Measurements from ENCODE around the gene TOGARAM2.

Gene TOGARAM2

GRCh38 chr2:29012211-29012681 lies 31.1 kb downstream of the TOGARAM2 start:
- Histone ChIP-seq H3K9me3 (ENCODE audit: control insufficient read depth in 2 of 2, low read length in 2 of 2) (no peaks in the 10 kb centered on the region), H3K27ac (ENCODE audit: low read length) (no peak overlapping the region), H3K36me3 (ENCODE audit: control insufficient read depth in 2 of 2, insufficient read depth in 2 of 2, low read length in 2 of 2) (no peaks in the 10 kb centered on the region), H3K4me1 (ENCODE audit: control insufficient read depth, insufficient read depth, low read length) (peaks cover 17% of the 10 kb centered on the region), H3K4me3 (ENCODE audit: low read length in 2 of 2) (no peak overlapping the region), H3K9ac (ENCODE audit: low read length in 2 of 2) (no peak overlapping the region), H3K27me3 (ENCODE audit: control insufficient read depth in 1 of 2, insufficient read depth in 2 of 2, low read length in 2 of 2) (no peaks in the 10 kb centered on the region)

- Histone ChIP-seq H3K27me3 (ENCODE audit: control insufficient read depth in 1 of 2, insufficient read depth in 2 of 2, low read length in 2 of 2) (no peaks in the 10 kb centered on the region), H3K36me3 (ENCODE audit: control insufficient read depth in 2 of 2, insufficient read depth in 2 of 2, low read length in 2 of 2) (no peaks in the 10 kb centered on the region), H3K4me3 (ENCODE audit: low read length in 2 of 2) (no peak overlapping the region), H3K27ac (ENCODE audit: low read length) (no peak overlapping the region), H3K9ac (ENCODE audit: low read length in 2 of 2) (no peak overlapping the region), H3K4me1 (ENCODE audit: control insufficient read depth, insufficient read depth, low read length) (peaks cover 17% of the 10 kb centered on the region), H3K9me3 (ENCODE audit: control insufficient read depth in 2 of 2, low read length in 2 of 2) (no peaks in the 10 kb centered on the region)
Observed at GRCh38 chr2:29013057-29013780, 32.1 kb downstream of the TOGARAM2 start.

- H3K27ac ChIP-seq (ENCODE audit: low read length), result no peak overlapping the region
- H3K9ac ChIP-seq (ENCODE audit: low read length in 2 of 2), result no peak overlapping the region
- H3K36me3 ChIP-seq (ENCODE audit: control insufficient read depth in 2 of 2, insufficient read depth in 2 of 2, low read length in 2 of 2), result no peaks in the 10 kb centered on the region
- H3K9me3 ChIP-seq (ENCODE audit: control insufficient read depth in 2 of 2, low read length in 2 of 2), result no peaks in the 10 kb centered on the region
- peaks cover 17% of the 10 kb centered on the region for H3K4me1 ChIP-seq (ENCODE audit: control insufficient read depth, insufficient read depth, low read length)
- H3K4me3 ChIP-seq (ENCODE audit: low read length in 2 of 2), result no peak overlapping the region
- no peaks in the 10 kb centered on the region for H3K27me3 ChIP-seq (ENCODE audit: control insufficient read depth in 1 of 2, insufficient read depth in 2 of 2, low read length in 2 of 2)
Observed at GRCh38 chr2:29014331-29014730, 33.2 kb downstream of the TOGARAM2 start.

GRCh38 chr2:29014811-29015421 lies 33.8 kb downstream of the TOGARAM2 start:
- Histone ChIP-seq H3K9ac (ENCODE audit: low read length in 2 of 2) (no peak overlapping the region), H3K4me3 (ENCODE audit: low read length in 2 of 2) (no peak overlapping the region), H3K27ac (ENCODE audit: low read length) (no peak overlapping the region), H3K36me3 (ENCODE audit: control insufficient read depth in 2 of 2, insufficient read depth in 2 of 2, low read length in 2 of 2) (no peaks in the 10 kb centered on the region), H3K27me3 (ENCODE audit: control insufficient read depth in 1 of 2, insufficient read depth in 2 of 2, low read length in 2 of 2) (no peaks in the 10 kb centered on the region), H3K9me3 (ENCODE audit: control insufficient read depth in 2 of 2, low read length in 2 of 2) (no peaks in the 10 kb centered on the region), H3K4me1 (ENCODE audit: control insufficient read depth, insufficient read depth, low read length) (peaks cover 17% of the 10 kb centered on the region)

- no peaks in the 10 kb centered on the region for H3K9me3 ChIP-seq (ENCODE audit: control insufficient read depth in 2 of 2, low read length in 2 of 2)
- peaks cover 17% of the 10 kb centered on the region for H3K4me1 ChIP-seq (ENCODE audit: control insufficient read depth, insufficient read depth, low read length)
- no peaks in the 10 kb centered on the region for H3K27me3 ChIP-seq (ENCODE audit: control insufficient read depth in 1 of 2, insufficient read depth in 2 of 2, low read length in 2 of 2)
- H3K4me3 ChIP-seq (ENCODE audit: low read length in 2 of 2), result no peak overlapping the region
- no peak overlapping the region for H3K27ac ChIP-seq (ENCODE audit: low read length)
- H3K36me3 ChIP-seq (ENCODE audit: control insufficient read depth in 2 of 2, insufficient read depth in 2 of 2, low read length in 2 of 2), result no peaks in the 10 kb centered on the region
- H3K9ac ChIP-seq (ENCODE audit: low read length in 2 of 2), result no peak overlapping the region
Observed at GRCh38 chr2:29015701-29016470, 34.8 kb downstream of the TOGARAM2 start.

GRCh38 chr2:29016504-29016903 lies 35.4 kb downstream of the TOGARAM2 start:
- no peak overlapping the region for H3K27ac ChIP-seq (ENCODE audit: low read length)
- no peaks in the 10 kb centered on the region for H3K9me3 ChIP-seq (ENCODE audit: control insufficient read depth in 2 of 2, low read length in 2 of 2)
- H3K4me3 ChIP-seq (ENCODE audit: low read length in 2 of 2), result no peak overlapping the region
- H3K36me3 ChIP-seq (ENCODE audit: control insufficient read depth in 2 of 2, insufficient read depth in 2 of 2, low read length in 2 of 2), result no peaks in the 10 kb centered on the region
- H3K4me1 ChIP-seq (ENCODE audit: control insufficient read depth, insufficient read depth, low read length), result peaks cover 11% of the 10 kb centered on the region
- H3K9ac ChIP-seq (ENCODE audit: low read length in 2 of 2), result no peak overlapping the region
- no peaks in the 10 kb centered on the region for H3K27me3 ChIP-seq (ENCODE audit: control insufficient read depth in 1 of 2, insufficient read depth in 2 of 2, low read length in 2 of 2)

GRCh38 chr2:29017716-29018435 lies 36.8 kb downstream of the TOGARAM2 start:
- no peaks in the 10 kb centered on the region for H3K4me1 ChIP-seq (ENCODE audit: control insufficient read depth, insufficient read depth, low read length)
- H3K4me3 ChIP-seq (ENCODE audit: low read length in 2 of 2), result no peak overlapping the region
- no peak overlapping the region for H3K27ac ChIP-seq (ENCODE audit: low read length)

GRCh38 chr2:29021886-29022285 lies 40.8 kb downstream of the TOGARAM2 start:
- Histone ChIP-seq H3K4me1 (ENCODE audit: control insufficient read depth, insufficient read depth, low read length) (no peaks in the 10 kb centered on the region), H3K27me3 (ENCODE audit: control insufficient read depth in 1 of 2, insufficient read depth in 2 of 2, low read length in 2 of 2) (no peaks in the 10 kb centered on the region), H3K36me3 (ENCODE audit: control insufficient read depth in 2 of 2, insufficient read depth in 2 of 2, low read length in 2 of 2) (no peaks in the 10 kb centered on the region), H3K9ac (ENCODE audit: low read length in 2 of 2) (no peak overlapping the region), H3K9me3 (ENCODE audit: control insufficient read depth in 2 of 2, low read length in 2 of 2) (no peaks in the 10 kb centered on the region), H3K4me3 (ENCODE audit: low read length in 2 of 2) (no peak overlapping the region), H3K27ac (ENCODE audit: low read length) (no peak overlapping the region)

More at GRCh38 chr2:29017716-29018435, 36.8 kb downstream of the TOGARAM2 start:
- Histone ChIP-seq H3K9ac (ENCODE audit: low read length in 2 of 2) (no peak overlapping the region), H3K36me3 (ENCODE audit: control insufficient read depth in 2 of 2, insufficient read depth in 2 of 2, low read length in 2 of 2) (no peaks in the 10 kb centered on the region), H3K27me3 (ENCODE audit: control insufficient read depth in 1 of 2, insufficient read depth in 2 of 2, low read length in 2 of 2) (no peaks in the 10 kb centered on the region), H3K9me3 (ENCODE audit: control insufficient read depth in 2 of 2, low read length in 2 of 2) (no peaks in the 10 kb centered on the region)

GRCh38 chr2:29022679-29023078 lies 41.6 kb downstream of the TOGARAM2 start:
- Histone ChIP-seq H3K9me3 (ENCODE audit: control insufficient read depth in 2 of 2, low read length in 2 of 2) (no peaks in the 10 kb centered on the region), H3K27me3 (ENCODE audit: control insufficient read depth in 1 of 2, insufficient read depth in 2 of 2, low read length in 2 of 2) (no peaks in the 10 kb centered on the region), H3K9ac (ENCODE audit: low read length in 2 of 2) (no peak overlapping the region), H3K4me3 (ENCODE audit: low read length in 2 of 2) (no peak overlapping the region), H3K27ac (ENCODE audit: low read length) (no peak overlapping the region), H3K36me3 (ENCODE audit: control insufficient read depth in 2 of 2, insufficient read depth in 2 of 2, low read length in 2 of 2) (no peaks in the 10 kb centered on the region), H3K4me1 (ENCODE audit: control insufficient read depth, insufficient read depth, low read length) (no peaks in the 10 kb centered on the region)

GRCh38 chr2:29023188-29023587 lies 42.1 kb downstream of the TOGARAM2 start:
- Histone ChIP-seq H3K9me3 (ENCODE audit: control insufficient read depth in 2 of 2, low read length in 2 of 2) (no peaks in the 10 kb centered on the region), H3K4me1 (ENCODE audit: control insufficient read depth, insufficient read depth, low read length) (no peaks in the 10 kb centered on the region), H3K4me3 (ENCODE audit: low read length in 2 of 2) (no peak overlapping the region), H3K27ac (ENCODE audit: low read length) (no peak overlapping the region), H3K9ac (ENCODE audit: low read length in 2 of 2) (no peak overlapping the region), H3K27me3 (ENCODE audit: control insufficient read depth in 1 of 2, insufficient read depth in 2 of 2, low read length in 2 of 2) (no peaks in the 10 kb centered on the region), H3K36me3 (ENCODE audit: control insufficient read depth in 2 of 2, insufficient read depth in 2 of 2, low read length in 2 of 2) (no peaks in the 10 kb centered on the region)
